H9 (cell line): ENCODE data around the gene SH3BP2. TPM values are rescaled to one million over a fixed set of nuclear protein-coding genes. Genes with fewer than 3 reads are reported as not detected.

Experiments
- DNase-seq: peaks from one replicate; pipeline ENCODE4 v3.0.0-alpha.2; 2017
- H2AFZ ChIP-seq: one replicate; pipeline ENCODE4 v1.6.1; 2013; ENCODE audit warnings: mild to moderate bottlenecking, low read length, control low read depth, moderate library complexity
- H2AK5ac ChIP-seq: 2 replicates; pipeline ENCODE4 v1.6.1; 2013; ENCODE audit warnings: low read length, control low read depth, mixed read lengths; ENCODE audit not compliant: insufficient read length
- H2BK120ac ChIP-seq: one replicate; pipeline ENCODE4 v1.6.1; 2013; ENCODE audit warnings: low read depth, mild to moderate bottlenecking, low read length, control low read depth, inconsistent platforms; ENCODE audit not compliant: poor library complexity, severe bottlenecking
- H2BK12ac ChIP-seq: 2 replicates; pipeline ENCODE4 v1.6.1; 2013; ENCODE audit warnings: low read length, control low read depth, mixed read lengths, low read depth; ENCODE audit not compliant: insufficient read length
- H2BK15ac ChIP-seq: 2 replicates; pipeline ENCODE4 v1.6.1; 2013; ENCODE audit warnings: low read depth, low read length, control low read depth
- H2BK20ac ChIP-seq: one replicate; pipeline ENCODE4 v1.6.1; 2013; ENCODE audit warnings: low read depth, mild to moderate bottlenecking, low read length, control low read depth, inconsistent platforms; ENCODE audit not compliant: poor library complexity, severe bottlenecking
- H2BK5ac ChIP-seq: 2 replicates; pipeline ENCODE4 v1.6.1; 2013; ENCODE audit warnings: low read length, control low read depth, mixed read lengths; ENCODE audit not compliant: insufficient read length
- H3K14ac ChIP-seq: 2 replicates; pipeline ENCODE4 v1.6.1; 2013; ENCODE audit warnings: low read length, control low read depth; ENCODE audit not compliant: insufficient read depth
- H3K18ac ChIP-seq: 2 replicates; pipeline ENCODE4 v1.6.1; 2013; ENCODE audit warnings: low read depth, mild to moderate bottlenecking, mixed read lengths, low read length, control low read depth; ENCODE audit not compliant: insufficient read length
- H3K23ac ChIP-seq: 2 replicates; pipeline ENCODE4 v1.6.1; 2013; ENCODE audit warnings: low read length, control low read depth, mixed read lengths, low read depth; ENCODE audit not compliant: insufficient read length
- H3K23me2 ChIP-seq: 2 replicates; pipeline ENCODE4 v1.6.1; 2013; ENCODE audit warnings: low read depth, mild to moderate bottlenecking, mixed read lengths, low read length, control low read depth; ENCODE audit not compliant: insufficient read length, poor library complexity, severe bottlenecking
- H3K27ac ChIP-seq: 2 replicates; pipeline ENCODE4 v1.5.1; 2013; ENCODE audit warnings: low read length, control low read depth, mixed read lengths, low read depth; ENCODE audit not compliant: insufficient read length
- H3K27me3 ChIP-seq: 2 replicates; pipeline ENCODE4 v1.6.1; 2013; ENCODE audit warnings: low read length, control low read depth, inconsistent platforms; ENCODE audit not compliant: insufficient read depth
- H3K4ac ChIP-seq: 2 replicates; pipeline ENCODE4 v1.6.1; 2013; ENCODE audit warnings: low read depth, mild to moderate bottlenecking, control low read depth, inconsistent platforms, low read length, moderate library complexity
- H3K4me1 ChIP-seq: 2 replicates; pipeline ENCODE4 v1.6.1; 2013; ENCODE audit warnings: low read length, control low read depth, inconsistent platforms; ENCODE audit not compliant: insufficient read depth
- H3K4me2 ChIP-seq: 2 replicates; pipeline ENCODE4 v1.6.1; 2013; ENCODE audit warnings: low read length, control low read depth, mixed read lengths; ENCODE audit not compliant: insufficient read length, insufficient read depth
- H3K56ac ChIP-seq: 2 replicates; pipeline ENCODE4 v1.6.1; 2013; ENCODE audit warnings: low read depth, mild to moderate bottlenecking, mixed read lengths, low read length, control low read depth; ENCODE audit not compliant: insufficient read length
- H3K79me1 ChIP-seq: 2 replicates; pipeline ENCODE4 v1.6.1; 2013; ENCODE audit warnings: low read depth, mild to moderate bottlenecking, moderate library complexity, low read length, control low read depth, inconsistent platforms; ENCODE audit not compliant: insufficient read depth, poor library complexity, severe bottlenecking
- H3K79me2 ChIP-seq: 2 replicates; pipeline ENCODE4 v1.6.1; 2013; ENCODE audit warnings: low read length, control low read depth, inconsistent platforms; ENCODE audit not compliant: insufficient read depth
- H3K9ac ChIP-seq: 2 replicates; pipeline ENCODE4 v1.6.1; 2013; ENCODE audit warnings: low read length, control low read depth, mixed read lengths; ENCODE audit not compliant: insufficient read length; ENCODE audit errors: extremely low read depth
- H3K9me3 ChIP-seq: one replicate; pipeline ENCODE4 v1.6.1; 2013; ENCODE audit warnings: low read depth, low read length, inconsistent platforms; ENCODE audit not compliant: control insufficient read depth
- H3T11ph ChIP-seq: one replicate; pipeline ENCODE4 v1.6.1; 2013; ENCODE audit warnings: mild to moderate bottlenecking, low read length, control low read depth, inconsistent platforms
- H4K20me1 ChIP-seq: one replicate; pipeline ENCODE4 v1.6.1; 2013; ENCODE audit not compliant: control insufficient read depth, insufficient read length, insufficient read depth
- H4K5ac ChIP-seq: 2 replicates; pipeline ENCODE4 v1.6.1; 2013; ENCODE audit warnings: low read depth, mild to moderate bottlenecking, mixed read lengths, low read length, control low read depth; ENCODE audit not compliant: insufficient read length
- H4K8ac ChIP-seq: replicated peaks from 2 replicates; pipeline ENCODE4 v1.6.1; 2013; ENCODE audit warnings: low read length, control low read depth, mixed read lengths, low read depth; ENCODE audit not compliant: insufficient read length
- H4K91ac ChIP-seq: 2 replicates; pipeline ENCODE4 v1.6.1; 2013; ENCODE audit warnings: low read depth, mild to moderate bottlenecking, moderate library complexity, mixed read lengths, low read length, control low read depth; ENCODE audit not compliant: insufficient read length
- H3K27ac Mint-ChIP-seq, 3 experiments: 2 replicates in 2 of 3; 3 replicates in 1 of 3; pipeline ENCODE4 v1.8.0; 2020 to 2021; ENCODE audit warnings: mixed read lengths in 3 of 3, mild to moderate bottlenecking in 1 of 3, moderate library complexity in 1 of 3
- H3K27me3 Mint-ChIP-seq: 2 replicates; pipeline ENCODE4 v1.8.0; 2021; ENCODE audit warnings: low read depth, mild to moderate bottlenecking, moderate library complexity, mixed read lengths
- H3K36me3 Mint-ChIP-seq, 3 experiments: 2 replicates in 2 of 3; 3 replicates in 1 of 3; pipeline ENCODE4 v1.8.0; 2020 to 2021; ENCODE audit warnings: low read depth in 3 of 3, mixed read lengths in 3 of 3; ENCODE audit not compliant: insufficient read depth in 1 of 3
- H3K4me1 Mint-ChIP-seq, 2 experiments: 2 replicates each; pipeline ENCODE4 v1.8.0; 2020; ENCODE audit warnings: mixed read lengths in 2 of 2
- H3K4me3 Mint-ChIP-seq, 2 experiments: 2 replicates in 1 of 2; 3 replicates in 1 of 2; pipeline ENCODE4 v1.8.0; 2020 to 2021; ENCODE audit warnings: mild to moderate bottlenecking in 2 of 2, mixed read lengths in 2 of 2, moderate library complexity in 1 of 2
- H3K9me3 Mint-ChIP-seq, 2 experiments: 2 replicates in 1 of 2; 3 replicates in 1 of 2; pipeline ENCODE4 v1.8.0; 2020; ENCODE audit warnings: mild to moderate bottlenecking in 2 of 2, mixed read lengths in 2 of 2, moderate library complexity in 1 of 2
- WGBS: extraction: QIAGEN DNeasy Blood & Tissue Kit; methylation state at CpG from one replicate; pipeline ENCODE4 v1.1.7; 2013; ENCODE audit warnings: missing lambda C conversion rate, low lambda C conversion rate, mixed read lengths; ENCODE audit not compliant: insufficient read length; ENCODE audit errors: extremely low coverage; 5-methylcytosine and 5-hydroxymethylcytosine counted together
- total RNA-seq: library from RNA; stranded (reverse); gene quantifications from 2 replicates; pipeline ENCODE4 v1.2.1, GENCODE V29; 2021
- TF ChIP-seq, protein P1 (sequence below): fragments of 200-600 bp; sonication (generic); conservative IDR thresholded peaks from 3 replicates; pipeline ENCODE4 v1.8.0; 2021; ENCODE audit warnings: antibody characterized with exemption, mild to moderate bottlenecking

The SH3BP2 gene
- total RNA-seq, 1 experiment from 2014 or later = 37.6 TPM

GRCh38 chr4:2871911-2872310, 79.0 kb downstream of the SH3BP2 start:
- H3K9me3 ChIP-seq = no peaks in the 10 kb centered on the region
- H3T11ph ChIP-seq = no peak overlapping the region
- no peak overlapping the region for H2BK5ac ChIP-seq
- Mint-ChIP-seq H3K9me3 (no peaks in the 10 kb centered on the region), H3K36me3 (peaks cover 3 to 12% (median 8%) of the 10 kb centered on the region in 3 experiments; a peak in 6 of 7 replicates), H3K4me1 (peaks cover 26 to 47% of the 10 kb centered on the region in 2 experiments), H3K27me3 (no peaks in the 10 kb centered on the region), H3K4me3 (no peak overlapping the region), H3K27ac (no peak overlapping the region)
- no peak overlapping the region for H2BK120ac ChIP-seq
- TF ChIP-seq, protein P1, sequence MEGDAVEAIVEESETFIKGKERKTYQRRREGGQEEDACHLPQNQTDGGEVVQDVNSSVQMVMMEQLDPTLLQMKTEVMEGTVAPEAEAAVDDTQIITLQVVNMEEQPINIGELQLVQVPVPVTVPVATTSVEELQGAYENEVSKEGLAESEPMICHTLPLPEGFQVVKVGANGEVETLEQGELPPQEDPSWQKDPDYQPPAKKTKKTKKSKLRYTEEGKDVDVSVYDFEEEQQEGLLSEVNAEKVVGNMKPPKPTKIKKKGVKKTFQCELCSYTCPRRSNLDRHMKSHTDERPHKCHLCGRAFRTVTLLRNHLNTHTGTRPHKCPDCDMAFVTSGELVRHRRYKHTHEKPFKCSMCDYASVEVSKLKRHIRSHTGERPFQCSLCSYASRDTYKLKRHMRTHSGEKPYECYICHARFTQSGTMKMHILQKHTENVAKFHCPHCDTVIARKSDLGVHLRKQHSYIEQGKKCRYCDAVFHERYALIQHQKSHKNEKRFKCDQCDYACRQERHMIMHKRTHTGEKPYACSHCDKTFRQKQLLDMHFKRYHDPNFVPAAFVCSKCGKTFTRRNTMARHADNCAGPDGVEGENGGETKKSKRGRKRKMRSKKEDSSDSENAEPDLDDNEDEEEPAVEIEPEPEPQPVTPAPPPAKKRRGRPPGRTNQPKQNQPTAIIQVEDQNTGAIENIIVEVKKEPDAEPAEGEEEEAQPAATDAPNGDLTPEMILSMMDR = no peak
- no peaks in the 10 kb centered on the region for H3K23me2 ChIP-seq
- peaks cover 2% of the 10 kb centered on the region; the same call in 1 of the 2 replicates for H3K4me1 ChIP-seq
- no peaks in the 10 kb centered on the region for H3K27me3 ChIP-seq
- no CpG with 5 or more reads among the region's 2 CpGs for WGBS
- no peak overlapping the region for H2BK20ac ChIP-seq
- no peak overlapping the region for H3K9ac ChIP-seq
- no peaks in the 10 kb centered on the region for H4K20me1 ChIP-seq
- no peak overlapping the region for H2AK5ac ChIP-seq
- no peak overlapping the region for H3K4ac ChIP-seq
- H4K8ac ChIP-seq = no peak overlapping the region
- no peak overlapping the region for H3K14ac ChIP-seq
- H4K91ac ChIP-seq = no peak overlapping the region
- peaks cover 13% of the 10 kb centered on the region for H3K79me1 ChIP-seq
- no peak overlapping the region for H3K27ac ChIP-seq
- H3K79me2 ChIP-seq = peaks cover 18% of the 10 kb centered on the region; the same call in 1 of the 2 replicates
- no peak overlapping the region for H3K23ac ChIP-seq
- no peak overlapping the region for H3K4me2 ChIP-seq
- H2AFZ ChIP-seq = no peak overlapping the region
- H2BK15ac ChIP-seq = no peak overlapping the region
- no peak for DNase-seq
- H4K5ac ChIP-seq = no peak overlapping the region
- no peak overlapping the region for H3K56ac ChIP-seq
- no peak overlapping the region for H2BK12ac ChIP-seq
- no peak overlapping the region for H3K18ac ChIP-seq
